NB4 (cell line): ENCODE measurements around the gene CSAD.
A peak's percentile ranks its signal among the peaks of the same experiment; 100 is the strongest.

Experiments
- DNase-seq: peaks from one replicate; pipeline ENCODE4 v3.0.0; 2010; ENCODE audit warnings: low read depth
- H3K4me3 ChIP-seq: one replicate; pipeline ENCODE4 v1.5.1; 2011; ENCODE audit warnings: mild to moderate bottlenecking, low read depth, low read length, moderate library complexity
- MYC ChIP-seq: IDR thresholded peaks from 2 replicates; pipeline ENCODE4 v1.6.1; 2011; ENCODE audit warnings: low read depth, low read length
- POLR2A ChIP-seq: IDR thresholded peaks from 2 replicates; pipeline ENCODE4 v1.6.1; 2011; ENCODE audit warnings: mild to moderate bottlenecking; ENCODE audit not compliant: insufficient read length; ENCODE audit errors: extremely low read depth
- TF ChIP-seq, protein P1 (sequence below): IDR thresholded peaks from one replicate; pipeline ENCODE4 v1.5.1; 2012; ENCODE audit warnings: low read depth, low read length
- TF ChIP-seq, protein P2 (sequence below): IDR thresholded peaks from 2 replicates; pipeline ENCODE4 v1.6.1; 2011; ENCODE audit warnings: low read depth, low read length

CSAD gene

GRCh38 chr12:53186745-53187144, 6.0 kb upstream of the CSAD start:
- TF ChIP-seq POLR2A: no peak
- TF ChIP-seq MYC: no peak
- TF ChIP-seq, protein P1, sequence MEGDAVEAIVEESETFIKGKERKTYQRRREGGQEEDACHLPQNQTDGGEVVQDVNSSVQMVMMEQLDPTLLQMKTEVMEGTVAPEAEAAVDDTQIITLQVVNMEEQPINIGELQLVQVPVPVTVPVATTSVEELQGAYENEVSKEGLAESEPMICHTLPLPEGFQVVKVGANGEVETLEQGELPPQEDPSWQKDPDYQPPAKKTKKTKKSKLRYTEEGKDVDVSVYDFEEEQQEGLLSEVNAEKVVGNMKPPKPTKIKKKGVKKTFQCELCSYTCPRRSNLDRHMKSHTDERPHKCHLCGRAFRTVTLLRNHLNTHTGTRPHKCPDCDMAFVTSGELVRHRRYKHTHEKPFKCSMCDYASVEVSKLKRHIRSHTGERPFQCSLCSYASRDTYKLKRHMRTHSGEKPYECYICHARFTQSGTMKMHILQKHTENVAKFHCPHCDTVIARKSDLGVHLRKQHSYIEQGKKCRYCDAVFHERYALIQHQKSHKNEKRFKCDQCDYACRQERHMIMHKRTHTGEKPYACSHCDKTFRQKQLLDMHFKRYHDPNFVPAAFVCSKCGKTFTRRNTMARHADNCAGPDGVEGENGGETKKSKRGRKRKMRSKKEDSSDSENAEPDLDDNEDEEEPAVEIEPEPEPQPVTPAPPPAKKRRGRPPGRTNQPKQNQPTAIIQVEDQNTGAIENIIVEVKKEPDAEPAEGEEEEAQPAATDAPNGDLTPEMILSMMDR: no peak
- TF ChIP-seq, protein P2, sequence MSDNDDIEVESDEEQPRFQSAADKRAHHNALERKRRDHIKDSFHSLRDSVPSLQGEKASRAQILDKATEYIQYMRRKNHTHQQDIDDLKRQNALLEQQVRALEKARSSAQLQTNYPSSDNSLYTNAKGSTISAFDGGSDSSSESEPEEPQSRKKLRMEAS: no peak
- no peak overlapping the region for H3K4me3 ChIP-seq
- no peak for DNase-seq

DNA sequence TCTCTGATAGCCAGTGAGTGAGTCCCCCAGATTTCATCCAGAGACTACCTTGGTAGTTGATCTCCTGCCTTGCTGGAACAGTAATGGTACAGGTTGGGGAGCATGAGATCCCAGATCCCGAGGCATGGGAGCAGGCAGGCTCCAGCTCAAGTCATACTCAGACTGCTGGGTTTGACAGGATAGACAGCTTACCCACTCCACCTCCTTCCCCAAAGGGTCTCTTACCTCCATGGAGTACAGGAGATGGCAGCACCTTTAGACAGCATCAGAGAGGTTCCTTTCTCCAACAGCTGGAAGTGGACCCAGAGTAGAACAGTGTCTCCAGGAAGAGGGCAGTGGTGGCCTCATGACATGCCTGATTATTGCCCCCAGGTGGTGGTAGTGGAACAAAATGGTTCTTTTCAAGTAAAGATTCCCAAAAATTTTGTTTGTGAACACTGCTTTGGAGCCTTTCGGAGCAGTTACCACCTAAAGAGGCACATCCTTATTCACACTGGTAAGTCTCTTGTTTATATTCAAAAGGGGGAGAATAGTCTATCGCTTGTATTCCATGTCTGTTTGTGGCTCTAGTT, 4.9 kb upstream of the CSAD start:
- no peak overlapping the region for H3K4me3 ChIP-seq
- DNase-seq: no peak
- TF ChIP-seq, protein P1: no peak
- TF ChIP-seq MYC: no peak
- no peak for TF ChIP-seq POLR2A
- TF ChIP-seq, protein P2: no peak

- no peak overlapping the region for H3K4me3 ChIP-seq
- TF ChIP-seq, protein P2: no peak
- no peak for TF ChIP-seq POLR2A
- TF ChIP-seq MYC: no peak
- TF ChIP-seq, protein P1: no peak
- DNase-seq: no peak
These were observed 4.1 kb upstream of the CSAD start for GRCh38 chr12:53184828-53185227.

DNA sequence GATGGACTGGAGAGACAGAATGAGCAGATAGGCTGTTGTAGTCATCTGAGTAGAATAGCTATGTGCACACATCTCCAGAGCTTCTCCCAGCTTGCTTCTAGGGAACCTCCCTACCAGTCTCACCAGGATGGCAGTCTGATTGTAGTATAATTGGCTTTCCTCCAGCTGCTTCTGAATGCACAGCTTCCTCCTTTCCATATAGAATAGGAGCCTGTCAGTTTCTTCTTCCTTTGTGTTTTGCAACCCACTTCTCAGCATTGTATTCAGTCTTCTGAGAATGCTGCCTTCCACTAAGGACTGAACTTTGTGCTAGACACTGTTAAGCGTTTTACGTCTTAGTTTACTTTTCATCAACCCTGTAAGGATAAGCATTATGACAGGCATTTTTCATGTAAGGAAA, 2.2 kb upstream of the CSAD start:
- peak; percentile 74 for DNase-seq
- TF ChIP-seq POLR2A (no peak), MYC (no peak)
- TF ChIP-seq, protein P1: no peak
- TF ChIP-seq, protein P2: no peak
- peak overlapping the region; percentile 85 for H3K4me3 ChIP-seq

- DNase-seq: no peak
- TF ChIP-seq POLR2A: no peak
- TF ChIP-seq, protein P1: no peak
- TF ChIP-seq, protein P2: no peak
- no peak for TF ChIP-seq MYC
- H3K4me3 ChIP-seq: peak overlapping the region; percentile 85
These were observed 1.2 kb upstream of the CSAD start for GRCh38 chr12:53181935-53182334.
